Measurements from ENCODE around the gene VEPH1.

- TF ChIP-seq, protein P1, sequence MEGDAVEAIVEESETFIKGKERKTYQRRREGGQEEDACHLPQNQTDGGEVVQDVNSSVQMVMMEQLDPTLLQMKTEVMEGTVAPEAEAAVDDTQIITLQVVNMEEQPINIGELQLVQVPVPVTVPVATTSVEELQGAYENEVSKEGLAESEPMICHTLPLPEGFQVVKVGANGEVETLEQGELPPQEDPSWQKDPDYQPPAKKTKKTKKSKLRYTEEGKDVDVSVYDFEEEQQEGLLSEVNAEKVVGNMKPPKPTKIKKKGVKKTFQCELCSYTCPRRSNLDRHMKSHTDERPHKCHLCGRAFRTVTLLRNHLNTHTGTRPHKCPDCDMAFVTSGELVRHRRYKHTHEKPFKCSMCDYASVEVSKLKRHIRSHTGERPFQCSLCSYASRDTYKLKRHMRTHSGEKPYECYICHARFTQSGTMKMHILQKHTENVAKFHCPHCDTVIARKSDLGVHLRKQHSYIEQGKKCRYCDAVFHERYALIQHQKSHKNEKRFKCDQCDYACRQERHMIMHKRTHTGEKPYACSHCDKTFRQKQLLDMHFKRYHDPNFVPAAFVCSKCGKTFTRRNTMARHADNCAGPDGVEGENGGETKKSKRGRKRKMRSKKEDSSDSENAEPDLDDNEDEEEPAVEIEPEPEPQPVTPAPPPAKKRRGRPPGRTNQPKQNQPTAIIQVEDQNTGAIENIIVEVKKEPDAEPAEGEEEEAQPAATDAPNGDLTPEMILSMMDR (IDR thresholded peaks at IDR 0.05) = no peak
- no peak for TF ChIP-seq POLR2AphosphoS5 (IDR thresholded peaks at IDR 0.05; ENCODE audit: insufficient read depth in 1 of 2, low read depth in 1 of 2)
- TF ChIP-seq POLR2A (IDR thresholded peaks at IDR 0.05) = no peak
These were observed 173.7 kb downstream of the VEPH1 start for GRCh38 chr3:157329551-157329950.
